Stimulated activated CD4-positive, alpha-beta T cell treated with anti-CD3 and anti-CD28 coated beads, Interleukin-15, amount 100 ng/mL, for 24 hours (primary cell): Measurements from ENCODE around the gene NUAK2.

Source experiments
- DNase-seq: peaks from one replicate; pipeline ENCODE4 v3.0.0-alpha.2; 2020

The NUAK2 gene

GRCh38 chr1:205345761-205346160 is 24.2 kb upstream of the NUAK2 start:
- DNase-seq, result no peak

DNA sequence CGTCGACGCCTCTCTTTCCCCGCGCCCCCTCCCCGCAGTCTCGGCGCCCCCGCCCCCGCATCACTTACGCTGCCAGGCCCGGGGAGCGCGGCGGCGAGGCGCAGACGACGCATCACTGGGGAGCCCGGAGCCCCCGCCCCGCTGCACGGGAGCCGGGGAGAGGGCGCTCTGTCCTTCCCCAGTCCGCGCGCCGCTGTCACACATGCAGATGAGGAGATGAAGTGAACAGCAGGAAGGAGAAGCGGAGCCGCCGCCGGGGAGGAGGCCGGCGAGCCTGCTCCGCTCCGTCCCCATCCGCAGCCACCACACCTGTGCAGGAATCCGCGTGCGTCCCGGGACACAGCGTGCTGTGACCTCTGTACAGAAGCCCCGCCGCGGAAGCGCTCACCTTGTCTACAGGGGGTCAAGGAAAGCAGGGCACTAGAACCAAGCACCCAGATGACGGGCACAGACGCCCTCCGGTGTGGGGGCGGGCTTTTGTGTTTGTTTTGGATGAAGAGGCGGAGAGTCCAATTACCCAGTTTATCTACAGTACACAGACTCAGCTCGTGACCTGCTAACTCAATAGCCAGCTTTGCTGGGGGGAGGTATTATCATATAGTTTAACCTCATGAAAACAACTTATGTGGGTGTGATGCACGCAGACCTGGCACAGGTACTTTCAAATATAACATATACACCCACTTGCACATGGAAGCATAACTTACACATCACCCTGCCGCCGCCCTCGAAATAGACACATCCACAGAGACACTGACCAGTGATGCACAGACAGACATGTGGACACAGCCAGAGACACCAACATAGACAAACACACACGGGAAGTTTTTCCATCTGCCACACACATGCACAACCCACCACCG is 22.8 kb upstream of the NUAK2 start:
- peak; percentile 61 for DNase-seq

DNA sequence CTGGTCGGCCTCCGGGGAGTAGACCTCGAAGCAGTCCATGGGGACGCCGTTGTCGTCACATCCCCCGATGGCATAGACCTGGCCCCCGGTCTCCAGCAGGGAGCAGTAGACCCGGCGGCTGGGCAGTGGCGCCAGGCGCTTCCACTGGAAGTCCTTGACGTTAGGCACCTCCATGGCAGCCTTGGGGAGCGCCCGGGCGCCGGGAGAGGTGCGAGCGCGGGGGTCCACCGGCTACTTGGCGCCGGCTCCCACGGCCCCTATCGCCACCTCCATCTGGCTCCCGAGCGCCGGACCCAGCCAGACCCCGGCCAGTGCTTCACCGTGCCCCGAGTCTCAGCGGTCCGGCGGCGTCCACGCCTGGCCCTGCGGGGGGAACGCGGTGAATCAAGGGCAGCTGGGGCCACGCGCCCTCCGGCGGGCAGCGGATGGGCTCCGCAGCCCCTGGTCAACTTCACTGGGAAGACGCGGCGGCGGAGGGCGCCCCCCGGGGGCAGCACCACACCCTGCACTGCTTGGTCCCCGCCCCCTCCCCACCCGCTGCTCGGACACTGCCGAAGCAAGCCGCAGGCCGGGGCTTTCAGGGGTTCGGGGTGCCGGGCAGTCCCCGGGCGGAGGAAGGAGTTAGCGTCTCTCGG is 22.0 kb upstream of the NUAK2 start:
- peak; percentile 46 for DNase-seq

- DNase-seq, result no peak
Measured at GRCh38 chr1:205342986-205343385, 21.4 kb upstream of the NUAK2 start.

- DNase-seq, result no peak
Measured at GRCh38 chr1:205340676-205341075, 19.1 kb upstream of the NUAK2 start.

GRCh38 chr1:205339717-205340116 is 18.2 kb upstream of the NUAK2 start:
- DNase-seq, result peak; percentile 20

DNA sequence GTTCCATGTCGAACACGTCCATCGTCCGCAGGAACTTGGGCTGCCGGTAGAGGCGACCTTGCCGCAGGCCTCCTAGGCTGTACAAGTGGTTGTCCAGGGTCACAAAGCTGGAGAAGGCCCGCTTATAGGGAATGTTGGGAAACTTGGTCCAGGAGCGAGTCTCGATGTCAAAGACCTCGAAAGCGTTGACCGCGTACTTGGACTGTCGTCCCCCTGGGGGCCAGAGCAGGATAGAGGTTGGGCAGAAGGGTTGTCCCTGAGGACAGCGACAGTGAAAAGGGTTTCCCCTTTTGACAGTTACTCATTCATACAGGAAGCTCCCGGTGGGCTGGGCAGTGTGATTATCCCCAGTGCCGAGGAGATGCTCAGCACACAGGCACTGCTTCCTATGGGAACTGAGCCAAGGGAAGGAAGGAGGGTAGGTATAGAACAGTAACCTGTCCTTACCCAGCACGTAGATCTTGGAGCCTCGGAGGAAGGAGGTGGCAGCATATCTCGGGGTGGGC is 17.7 kb upstream of the NUAK2 start:
- DNase-seq, result no peak

- no peak for DNase-seq
Measured at GRCh38 chr1:205338011-205338410, 16.5 kb upstream of the NUAK2 start.

DNA sequence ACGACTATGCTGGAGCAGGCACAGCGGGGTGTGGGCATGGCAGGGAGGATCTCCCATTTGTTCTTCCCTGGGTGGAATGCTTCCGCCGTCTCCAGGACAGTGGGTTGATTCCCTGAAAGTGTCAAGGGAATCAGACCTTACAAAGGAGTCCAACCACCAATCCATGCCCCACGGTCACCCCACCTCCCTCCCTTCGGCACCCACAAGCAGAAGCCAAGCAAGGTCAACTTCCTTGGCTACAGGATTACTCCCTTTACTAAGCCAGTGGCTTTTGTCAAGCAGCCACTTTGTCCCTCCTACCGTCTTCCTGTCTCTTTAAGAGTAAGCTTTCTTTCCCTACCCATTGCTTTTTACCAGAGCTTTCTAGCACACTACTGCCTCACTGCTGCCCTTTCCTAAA is 15.9 kb upstream of the NUAK2 start:
- DNase-seq, result no peak

DNA sequence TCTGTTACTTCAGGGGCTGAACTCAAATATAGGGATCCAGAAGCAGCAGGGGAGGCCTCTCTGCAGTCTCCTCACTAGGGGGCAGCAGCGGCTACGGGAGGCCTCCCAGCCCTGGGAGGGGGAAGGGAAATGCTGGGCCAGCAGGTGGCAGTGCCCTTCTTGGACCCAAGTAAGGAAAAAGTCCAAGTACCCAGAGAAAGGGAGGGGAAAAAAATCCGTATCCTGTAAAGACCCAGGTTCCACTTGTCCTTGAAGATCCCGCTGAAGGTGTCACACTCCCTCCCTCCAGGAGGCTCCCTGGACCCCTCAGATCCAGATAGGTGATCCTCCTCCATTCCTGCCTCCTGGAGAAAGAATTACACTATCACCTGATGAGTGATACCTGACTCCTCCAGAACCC is 14.1 kb upstream of the NUAK2 start:
- DNase-seq, result peak; percentile 88

- DNase-seq, result no peak
Measured at GRCh38 chr1:205332015-205332791, 10.7 kb upstream of the NUAK2 start.

GRCh38 chr1:205330150-205330549 is 8.6 kb upstream of the NUAK2 start:
- no peak for DNase-seq

DNA sequence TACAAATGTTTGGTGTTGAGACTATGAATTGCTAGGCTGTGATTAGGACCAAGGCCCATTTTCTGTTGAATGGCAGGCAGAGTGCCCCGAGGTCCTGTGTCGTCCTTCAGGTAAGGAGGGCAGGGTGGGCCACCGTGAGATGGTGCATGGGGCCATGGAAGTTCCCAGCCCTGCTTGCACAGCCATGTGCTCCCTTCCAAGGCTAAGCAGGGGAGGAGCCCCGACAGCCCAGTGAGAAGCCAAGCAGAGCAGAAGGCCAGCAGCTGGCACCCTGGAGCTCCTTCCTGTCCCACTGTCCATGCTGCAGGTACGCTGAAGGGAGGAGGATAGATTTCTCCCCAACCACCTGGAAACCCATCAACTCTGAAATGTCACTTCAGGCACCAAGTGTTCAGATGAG is 8.2 kb upstream of the NUAK2 start:
- DNase-seq, result no peak

- no peak for DNase-seq
Measured at GRCh38 chr1:205328476-205328875, 6.9 kb upstream of the NUAK2 start.

GRCh38 chr1:205326812-205327466 is 5.4 kb upstream of the NUAK2 start:
- DNase-seq, result no peak

DNA sequence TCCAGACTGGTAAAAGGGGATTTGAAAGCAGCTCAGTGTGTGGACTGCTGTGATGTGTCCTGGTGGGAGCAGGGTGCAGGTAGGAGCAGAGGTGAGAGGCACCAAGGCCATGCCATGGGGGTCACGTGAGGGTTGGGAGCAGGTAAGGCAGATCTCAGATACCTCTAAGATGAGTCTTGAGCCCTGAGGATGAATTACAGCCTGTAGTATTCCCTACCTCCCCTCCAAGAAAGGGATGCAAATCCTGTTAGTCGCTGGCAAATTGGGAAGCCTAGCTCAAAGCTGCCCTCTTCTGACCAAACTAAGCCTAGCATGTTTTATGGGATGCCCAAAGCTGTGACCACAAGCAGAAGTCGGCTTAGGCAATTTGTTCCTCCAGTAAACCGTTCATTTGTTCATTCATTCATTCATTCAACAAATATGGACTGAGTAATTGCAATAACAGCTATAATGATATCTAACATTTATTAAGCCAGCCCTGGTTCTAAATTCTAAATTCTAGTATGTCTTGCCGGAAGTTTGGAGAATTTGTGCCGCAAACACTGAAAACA is 3.9 kb upstream of the NUAK2 start:
- DNase-seq, result peak; percentile 54

- DNase-seq, result no peak
Measured at GRCh38 chr1:205324781-205325180, 3.2 kb upstream of the NUAK2 start.

GRCh38 chr1:205323794-205324193 is 2.2 kb upstream of the NUAK2 start:
- no peak for DNase-seq

- no peak for DNase-seq
Measured at GRCh38 chr1:205321959-205322283, 376 bp upstream of the NUAK2 start.

DNA sequence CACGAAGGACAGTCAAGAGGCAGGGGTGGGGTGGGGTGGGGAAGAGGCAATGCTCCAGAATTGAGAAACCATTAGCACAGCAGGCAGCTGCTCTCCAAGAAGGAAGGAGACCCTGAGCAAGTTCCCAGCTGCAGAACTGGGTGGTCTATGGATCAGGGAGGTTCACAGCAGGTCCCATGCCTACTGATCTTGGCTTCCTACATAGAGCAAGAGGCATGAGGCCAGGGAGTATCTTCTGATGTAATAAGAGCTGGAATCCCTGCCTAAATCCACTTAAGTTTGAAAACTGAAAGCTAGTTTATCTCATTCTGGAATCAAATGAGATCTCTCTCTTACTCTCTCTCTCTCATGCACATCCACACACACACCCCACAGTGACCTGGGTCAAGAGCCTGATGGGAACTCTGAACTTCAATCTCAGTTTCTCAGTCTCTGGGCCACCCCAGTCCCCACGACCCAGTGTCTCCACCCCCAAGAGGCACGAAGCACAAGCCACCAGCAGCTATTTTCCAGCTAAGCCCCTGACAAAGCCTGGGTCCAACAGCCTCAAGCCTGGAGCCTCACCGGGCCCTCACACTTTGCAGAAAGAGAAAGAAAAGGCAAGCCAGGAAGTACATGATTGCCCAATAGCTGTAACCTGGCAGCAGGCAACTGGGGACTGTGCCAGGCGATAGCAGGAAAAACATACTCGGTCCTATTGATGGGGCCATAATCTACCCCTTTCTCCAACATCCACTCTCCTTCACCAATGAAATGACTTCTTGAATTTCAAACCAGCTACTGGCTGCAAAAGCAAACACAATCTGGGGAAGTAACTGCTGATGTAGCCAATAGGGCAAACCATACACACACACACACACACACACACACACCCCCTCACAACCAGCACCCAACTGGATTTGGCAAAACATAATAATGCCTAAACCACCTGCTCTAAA is 2.2 kb downstream of the NUAK2 start:
- peak; percentile 44 for DNase-seq

DNA sequence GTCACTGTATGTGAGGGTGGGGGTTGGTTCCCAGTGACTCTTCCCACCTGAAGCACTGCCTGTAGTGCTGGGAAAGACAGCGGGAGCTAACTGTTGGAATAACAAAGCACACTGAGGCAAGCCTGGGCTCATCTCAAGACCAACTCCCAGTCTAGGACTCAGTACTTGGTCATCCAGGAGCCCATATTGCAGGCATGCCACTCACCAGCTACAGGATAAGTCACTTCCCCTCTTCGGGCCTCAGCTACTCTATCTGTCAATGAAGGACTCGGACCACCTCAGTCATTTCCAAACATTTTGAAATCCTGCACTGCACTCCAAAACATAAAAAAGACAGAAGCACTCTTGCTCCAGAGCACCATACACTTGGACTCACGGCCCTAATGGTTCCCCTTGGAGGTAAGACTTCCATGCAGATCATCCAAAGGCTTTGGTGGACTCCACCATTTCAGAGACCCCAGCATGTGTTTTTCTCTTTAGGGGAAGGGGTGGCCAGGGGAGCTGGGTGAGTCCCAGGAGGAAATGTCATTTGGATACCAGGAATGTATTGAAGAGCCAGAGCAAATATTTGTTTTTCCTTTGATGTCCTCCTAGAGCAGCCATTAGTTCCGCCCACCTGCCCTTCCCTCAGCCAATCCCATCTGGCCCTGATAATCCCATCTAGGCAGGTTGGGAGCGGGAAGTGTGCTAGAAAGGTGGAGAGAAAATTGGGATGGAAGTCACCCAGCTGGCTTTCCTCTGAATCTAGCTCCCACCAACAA is 3.1 kb downstream of the NUAK2 start:
- no peak for DNase-seq
